Fibroblast of mammary gland (primary cell): Measurements from ENCODE around the gene SCLY.

Experiments used
- DNase-seq: peaks from one replicate; pipeline ENCODE4 v3.0.0-alpha.2; 2010; ENCODE audit warnings: low read depth
- H3K4me3 ChIP-seq: 2 replicates; pipeline ENCODE4 v1.5.1; 2011; ENCODE audit warnings: low read depth, mild to moderate bottlenecking, low read length, moderate library complexity; ENCODE audit not compliant: control insufficient read depth
- TF ChIP-seq, protein P1 (sequence below): conservative IDR thresholded peaks from 2 replicates; pipeline ENCODE4 v1.5.1; 2011; ENCODE audit warnings: low read depth, low read length, inconsistent platforms; ENCODE audit not compliant: control insufficient read depth, insufficient read depth

The SCLY gene

DNA sequence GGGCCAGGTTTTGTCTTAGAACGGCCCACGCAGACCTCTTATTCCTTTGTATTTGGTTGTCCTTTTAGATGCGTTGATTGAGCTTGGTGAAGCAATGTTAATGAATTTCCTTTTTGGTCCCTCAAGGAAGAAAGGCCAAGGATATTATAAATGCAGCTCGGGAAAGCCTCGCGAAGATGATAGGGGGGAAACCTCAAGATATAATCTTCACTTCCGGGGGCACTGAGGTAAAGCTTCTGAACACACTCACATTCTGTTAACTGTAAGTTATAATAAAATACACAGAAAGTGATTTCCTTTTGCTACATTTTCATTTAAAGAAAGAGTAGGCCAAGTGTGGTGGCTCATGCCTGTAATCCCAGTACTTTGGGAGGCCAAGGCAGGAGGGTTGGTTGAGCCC is 7.1 kb downstream of the SCLY start:
- TF ChIP-seq, protein P1, sequence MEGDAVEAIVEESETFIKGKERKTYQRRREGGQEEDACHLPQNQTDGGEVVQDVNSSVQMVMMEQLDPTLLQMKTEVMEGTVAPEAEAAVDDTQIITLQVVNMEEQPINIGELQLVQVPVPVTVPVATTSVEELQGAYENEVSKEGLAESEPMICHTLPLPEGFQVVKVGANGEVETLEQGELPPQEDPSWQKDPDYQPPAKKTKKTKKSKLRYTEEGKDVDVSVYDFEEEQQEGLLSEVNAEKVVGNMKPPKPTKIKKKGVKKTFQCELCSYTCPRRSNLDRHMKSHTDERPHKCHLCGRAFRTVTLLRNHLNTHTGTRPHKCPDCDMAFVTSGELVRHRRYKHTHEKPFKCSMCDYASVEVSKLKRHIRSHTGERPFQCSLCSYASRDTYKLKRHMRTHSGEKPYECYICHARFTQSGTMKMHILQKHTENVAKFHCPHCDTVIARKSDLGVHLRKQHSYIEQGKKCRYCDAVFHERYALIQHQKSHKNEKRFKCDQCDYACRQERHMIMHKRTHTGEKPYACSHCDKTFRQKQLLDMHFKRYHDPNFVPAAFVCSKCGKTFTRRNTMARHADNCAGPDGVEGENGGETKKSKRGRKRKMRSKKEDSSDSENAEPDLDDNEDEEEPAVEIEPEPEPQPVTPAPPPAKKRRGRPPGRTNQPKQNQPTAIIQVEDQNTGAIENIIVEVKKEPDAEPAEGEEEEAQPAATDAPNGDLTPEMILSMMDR, result no peak
- H3K4me3 ChIP-seq, result no peak overlapping the region
- DNase-seq, result no peak

DNA sequence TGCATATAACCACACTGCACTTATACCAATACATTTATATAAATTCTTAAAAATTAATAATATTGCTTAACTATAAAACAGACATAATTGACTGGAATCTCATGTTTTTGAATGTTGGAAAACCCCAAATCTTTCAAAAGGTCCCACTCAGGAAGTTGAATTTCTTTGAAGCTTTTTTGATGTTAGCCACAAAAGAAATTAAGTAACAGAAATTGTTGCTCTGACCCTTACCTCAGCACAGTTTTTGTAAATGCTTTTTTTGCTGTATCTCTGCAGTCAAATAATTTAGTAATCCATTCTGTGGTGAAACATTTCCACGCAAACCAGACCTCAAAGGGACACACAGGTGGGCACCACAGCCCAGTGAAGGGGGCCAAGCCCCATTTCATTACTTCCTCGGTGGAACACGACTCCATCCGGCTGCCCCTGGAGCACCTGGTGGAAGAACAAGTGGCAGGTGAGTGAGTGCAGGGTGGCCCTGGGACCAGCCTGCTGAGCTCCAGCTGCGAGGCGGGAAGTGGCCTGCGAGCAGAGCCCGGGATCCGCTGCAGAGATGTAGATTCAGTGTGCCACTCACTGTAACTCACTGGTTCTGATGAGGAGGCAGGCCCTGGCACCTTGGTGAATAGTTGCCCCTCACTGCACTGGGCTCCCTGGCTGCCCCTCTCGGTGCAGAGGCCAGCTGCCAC is 8.4 kb downstream of the SCLY start:
- TF ChIP-seq, protein P1, result no peak
- no peak for DNase-seq

DNA sequence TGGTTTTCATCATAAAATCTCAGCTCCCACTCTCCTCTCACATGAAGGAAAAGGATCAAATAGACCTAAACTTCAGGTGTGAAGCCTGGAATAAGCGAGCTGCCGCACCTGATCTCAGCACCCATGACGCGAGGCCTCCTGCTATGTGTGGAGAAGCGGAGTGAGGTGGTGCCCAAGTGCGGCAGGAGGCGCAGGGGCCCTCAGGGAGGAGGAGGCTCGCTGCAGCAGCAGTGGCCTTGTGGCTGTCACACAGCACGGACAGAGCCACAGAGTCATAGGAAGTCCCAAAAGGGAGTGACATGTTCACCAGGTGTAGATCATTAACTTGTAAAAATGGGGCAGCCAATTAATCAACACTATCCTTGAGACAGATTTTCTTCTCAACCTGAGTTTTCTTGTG is 9.1 kb downstream of the SCLY start:
- TF ChIP-seq, protein P1, result no peak
- no peak overlapping the region for H3K4me3 ChIP-seq
- no peak for DNase-seq

More for the DNA sequence above, 8.4 kb downstream of the SCLY start:
- H3K4me3 ChIP-seq, result no peak overlapping the region

GRCh38 chr2:238075397-238075796 is 14.6 kb downstream of the SCLY start:
- no peak overlapping the region for H3K4me3 ChIP-seq
- TF ChIP-seq, protein P1, result no peak
- no peak for DNase-seq

GRCh38 chr2:238077292-238077691 is 16.5 kb downstream of the SCLY start:
- TF ChIP-seq, protein P1, result no peak

GRCh38 chr2:238079874-238080327 is 19.1 kb downstream of the SCLY start:
- no peak for DNase-seq
- TF ChIP-seq, protein P1, result no peak
- H3K4me3 ChIP-seq, result no peak overlapping the region

More at GRCh38 chr2:238077292-238077691, 16.5 kb downstream of the SCLY start:
- H3K4me3 ChIP-seq, result no peak overlapping the region
- DNase-seq, result peak; percentile 3

DNA sequence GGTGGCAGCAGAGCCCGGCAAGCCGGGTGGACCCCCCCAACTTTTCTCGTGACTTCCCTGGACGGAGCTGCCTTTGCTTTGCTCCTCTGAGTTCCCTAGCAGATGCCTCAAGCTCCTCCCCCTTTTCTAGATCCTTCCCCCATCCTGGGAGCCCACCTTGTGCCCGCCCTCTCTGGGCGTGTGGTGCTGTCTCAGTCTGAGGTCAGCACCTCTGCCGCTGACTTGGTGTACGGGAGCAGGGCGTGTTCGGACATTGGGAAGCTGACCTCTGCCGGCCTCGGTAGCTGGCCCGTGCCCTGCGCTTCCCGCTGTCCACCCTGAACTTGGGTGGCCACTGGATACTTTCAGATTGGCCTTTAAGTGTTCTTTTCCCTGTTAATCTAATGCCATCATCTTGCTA is 19.7 kb downstream of the SCLY start:
- TF ChIP-seq, protein P1, result no peak
- no peak overlapping the region for H3K4me3 ChIP-seq
- no peak for DNase-seq
